Measurements from ENCODE around the gene MFSD2B. TPM values are rescaled to one million over a fixed set of nuclear protein-coding genes. Genes with fewer than 3 reads are reported as not detected.
A peak's percentile ranks its signal among the peaks of the same experiment; 100 is the strongest.
"Not testable (repeated sequence)": the region's sequence is repeated elsewhere in the genome, so short reads cannot be mapped to it uniquely, and the experiment has no call there.

Gene MFSD2B
- total RNA-seq, 1 donor from 2014 or later = 0.38 TPM

DNA sequence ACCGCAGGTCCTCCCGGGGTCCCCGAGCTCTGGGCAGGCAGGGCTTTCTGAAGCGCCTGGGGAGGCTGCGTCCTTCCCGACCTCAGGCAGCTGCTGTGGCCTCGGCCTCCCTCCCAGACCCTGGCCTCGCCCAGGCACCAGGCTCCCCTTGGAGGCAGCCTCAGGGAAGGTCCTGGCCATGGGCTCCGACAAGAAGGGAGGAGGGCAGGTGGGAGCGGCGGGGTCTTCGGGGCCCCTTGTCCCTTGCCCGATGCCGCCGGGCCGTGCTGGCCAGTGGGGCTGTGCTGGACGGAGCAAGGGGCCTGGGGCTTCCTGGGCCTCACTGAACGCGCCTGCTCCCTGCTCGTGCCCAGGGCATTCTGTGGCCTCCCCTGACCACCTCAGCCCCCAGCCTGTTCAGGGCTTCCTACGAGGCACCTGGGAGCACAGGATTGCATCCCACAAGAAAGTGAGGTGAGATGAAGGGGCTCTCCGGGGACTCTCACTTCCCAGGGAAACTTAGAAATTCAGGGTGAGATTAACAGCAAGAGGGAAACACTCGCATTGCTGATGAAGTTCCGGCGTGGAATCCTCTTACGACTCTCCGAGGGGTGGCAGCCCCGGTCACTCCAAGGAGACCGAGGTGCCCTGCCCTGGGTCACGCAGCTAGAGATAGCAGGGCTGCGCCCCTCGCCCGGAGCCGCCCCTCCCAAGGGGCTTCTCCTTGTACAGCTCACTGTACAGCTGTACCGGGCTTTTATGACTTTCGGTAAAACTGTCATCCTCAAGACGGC is 778 bp downstream of the MFSD2B start:
- no peak overlapping the region for H3K27ac ChIP-seq
- ATAC-seq (peak; percentile 44 to 50), DNase-seq (no peak)

DNA sequence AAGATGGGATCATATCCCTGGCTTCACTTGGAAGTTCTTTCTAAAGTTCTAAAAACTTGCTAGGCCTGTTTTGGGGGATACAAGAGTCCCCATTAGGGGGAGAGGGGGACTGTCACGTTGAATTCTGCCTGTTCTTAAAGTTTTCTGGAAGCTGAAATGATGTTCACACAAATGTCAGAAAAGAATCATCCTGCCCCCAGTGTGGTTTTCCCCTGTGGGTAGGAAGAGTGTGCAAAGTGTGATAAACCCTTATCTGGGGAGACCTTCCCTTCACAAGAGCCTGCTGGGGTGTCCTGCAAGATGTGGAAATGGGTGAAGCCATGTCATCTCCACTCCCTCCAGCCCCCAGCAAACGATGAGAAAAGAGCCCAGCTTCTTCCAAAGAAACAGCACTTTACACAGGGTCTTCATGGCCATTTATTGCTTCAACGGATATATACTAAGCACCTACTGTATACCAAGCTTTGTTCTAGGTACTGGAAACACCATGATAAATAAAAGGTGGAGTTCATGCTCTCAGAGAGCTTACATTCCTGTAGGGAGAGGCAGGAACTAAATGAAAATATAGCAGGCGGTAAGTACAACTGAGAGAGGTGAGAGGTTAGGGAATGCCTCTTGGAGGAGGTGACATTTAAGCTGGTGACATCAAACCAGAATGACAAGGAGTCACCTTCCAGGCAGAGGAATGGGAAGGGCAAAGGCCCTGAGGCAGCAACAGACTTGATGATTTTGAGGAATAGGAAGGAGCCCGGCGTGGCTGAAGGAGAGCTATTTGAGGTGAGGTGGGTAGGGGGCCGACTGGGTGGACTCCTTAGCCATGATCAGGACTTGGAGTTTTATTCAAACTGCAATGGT is 1.6 kb downstream of the MFSD2B start:
- H3K36me3 ChIP-seq = no peaks in the 10 kb centered on the region
- H3K27ac ChIP-seq = no peak overlapping the region
- intact Hi-C loops (cut with DNase I) = no loop called here
- TF ChIP-seq, protein P1, sequence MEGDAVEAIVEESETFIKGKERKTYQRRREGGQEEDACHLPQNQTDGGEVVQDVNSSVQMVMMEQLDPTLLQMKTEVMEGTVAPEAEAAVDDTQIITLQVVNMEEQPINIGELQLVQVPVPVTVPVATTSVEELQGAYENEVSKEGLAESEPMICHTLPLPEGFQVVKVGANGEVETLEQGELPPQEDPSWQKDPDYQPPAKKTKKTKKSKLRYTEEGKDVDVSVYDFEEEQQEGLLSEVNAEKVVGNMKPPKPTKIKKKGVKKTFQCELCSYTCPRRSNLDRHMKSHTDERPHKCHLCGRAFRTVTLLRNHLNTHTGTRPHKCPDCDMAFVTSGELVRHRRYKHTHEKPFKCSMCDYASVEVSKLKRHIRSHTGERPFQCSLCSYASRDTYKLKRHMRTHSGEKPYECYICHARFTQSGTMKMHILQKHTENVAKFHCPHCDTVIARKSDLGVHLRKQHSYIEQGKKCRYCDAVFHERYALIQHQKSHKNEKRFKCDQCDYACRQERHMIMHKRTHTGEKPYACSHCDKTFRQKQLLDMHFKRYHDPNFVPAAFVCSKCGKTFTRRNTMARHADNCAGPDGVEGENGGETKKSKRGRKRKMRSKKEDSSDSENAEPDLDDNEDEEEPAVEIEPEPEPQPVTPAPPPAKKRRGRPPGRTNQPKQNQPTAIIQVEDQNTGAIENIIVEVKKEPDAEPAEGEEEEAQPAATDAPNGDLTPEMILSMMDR (IDR thresholded peaks at IDR 0.05) = no peak
- no peak overlapping the region for H3K4me3 ChIP-seq
- peaks cover 14% of the 10 kb centered on the region for H3K4me1 ChIP-seq
- no peaks in the 10 kb centered on the region for H3K9me3 ChIP-seq
- ATAC-seq = no peak
- DNase-seq = no peak
- peaks cover 31% of the 10 kb centered on the region for H3K27me3 ChIP-seq (ENCODE audit: low read depth)

More for the DNA sequence above, 778 bp downstream of the MFSD2B start:
- Histone ChIP-seq H3K27me3 (ENCODE audit: low read depth) (peaks cover 31% of the 10 kb centered on the region), H3K4me3 (peak overlapping the region; percentile 44), H3K4me1 (peaks cover 14% of the 10 kb centered on the region), H3K9me3 (no peaks in the 10 kb centered on the region), H3K36me3 (no peaks in the 10 kb centered on the region)
- intact Hi-C loops (cut with DNase I) = no loop called here
- TF ChIP-seq, protein P1 (IDR thresholded peaks at IDR 0.05) = no peak

DNA sequence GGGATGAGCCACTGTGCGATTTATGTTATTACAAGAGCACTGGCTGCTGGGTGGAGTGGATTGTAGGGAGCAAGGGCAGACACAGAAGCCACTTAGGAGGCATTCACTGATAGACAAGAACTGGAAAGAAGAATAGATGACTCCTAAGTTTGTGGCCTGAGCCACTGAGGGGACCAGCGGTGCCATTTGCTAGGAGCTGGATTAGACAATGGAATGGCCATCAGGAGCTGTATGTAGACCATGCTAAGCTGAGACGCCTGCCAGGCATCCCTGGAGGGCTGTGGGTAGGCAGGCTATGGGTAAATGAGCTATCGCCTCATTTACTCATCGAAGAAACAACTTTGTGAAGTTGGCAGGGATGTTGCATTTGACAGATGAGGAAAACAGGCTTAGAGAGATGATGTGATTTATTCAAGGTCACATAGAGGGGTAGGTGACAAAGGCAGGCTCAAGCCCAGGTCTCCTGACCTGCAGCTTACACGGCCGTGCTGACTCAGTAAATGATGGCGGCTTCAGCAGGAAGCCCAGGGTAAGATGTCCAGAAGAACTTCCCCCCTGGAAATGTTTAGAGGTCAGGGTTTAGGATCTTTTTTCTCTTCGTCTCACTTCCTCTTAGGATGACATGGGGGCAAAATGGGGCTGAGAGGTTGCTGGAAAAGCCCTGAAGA is 2.8 kb downstream of the MFSD2B start:
- DNase-seq = no peak
- H3K4me3 ChIP-seq = no peak overlapping the region
- no peak overlapping the region for H3K27ac ChIP-seq
- intact Hi-C loops (cut with DNase I) = no loop called here
- TF ChIP-seq, protein P1 (IDR thresholded peaks at IDR 0.05) = no peak
- H3K27me3 ChIP-seq (ENCODE audit: low read depth) = peaks cover 31% of the 10 kb centered on the region
- no peak for ATAC-seq
- H3K4me1 ChIP-seq = peaks cover 14% of the 10 kb centered on the region
- no peaks in the 10 kb centered on the region for H3K9me3 ChIP-seq
- no peaks in the 10 kb centered on the region for H3K36me3 ChIP-seq

DNA sequence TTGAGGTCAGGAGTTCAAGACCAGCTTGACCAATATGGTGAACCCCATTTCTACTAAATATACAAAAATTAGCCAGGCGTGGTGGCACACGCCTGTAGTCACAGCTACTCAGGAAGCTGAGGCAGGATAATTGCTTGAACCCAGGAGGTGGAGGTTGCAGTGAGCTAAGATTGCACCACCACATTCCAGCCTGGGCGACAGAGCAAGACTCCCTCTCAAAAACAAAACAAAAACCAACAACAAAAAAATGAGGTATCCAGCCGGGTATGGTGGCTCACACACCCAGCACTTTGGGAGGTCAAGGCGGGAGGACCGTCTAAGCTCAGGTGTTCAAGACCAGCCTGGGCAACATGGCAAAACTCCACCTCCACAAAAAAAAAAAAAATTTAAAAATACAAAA is 5.0 kb downstream of the MFSD2B start:
- H3K4me3 ChIP-seq; DNase-seq; H3K36me3 ChIP-seq; H3K4me1 ChIP-seq; H3K9me3 ChIP-seq; ATAC-seq; H3K27ac ChIP-seq; intact Hi-C loops (cut with DNase I): not testable (repeated sequence)
- peaks cover 20% of the 10 kb centered on the region for H3K27me3 ChIP-seq (ENCODE audit: low read depth)

DNA sequence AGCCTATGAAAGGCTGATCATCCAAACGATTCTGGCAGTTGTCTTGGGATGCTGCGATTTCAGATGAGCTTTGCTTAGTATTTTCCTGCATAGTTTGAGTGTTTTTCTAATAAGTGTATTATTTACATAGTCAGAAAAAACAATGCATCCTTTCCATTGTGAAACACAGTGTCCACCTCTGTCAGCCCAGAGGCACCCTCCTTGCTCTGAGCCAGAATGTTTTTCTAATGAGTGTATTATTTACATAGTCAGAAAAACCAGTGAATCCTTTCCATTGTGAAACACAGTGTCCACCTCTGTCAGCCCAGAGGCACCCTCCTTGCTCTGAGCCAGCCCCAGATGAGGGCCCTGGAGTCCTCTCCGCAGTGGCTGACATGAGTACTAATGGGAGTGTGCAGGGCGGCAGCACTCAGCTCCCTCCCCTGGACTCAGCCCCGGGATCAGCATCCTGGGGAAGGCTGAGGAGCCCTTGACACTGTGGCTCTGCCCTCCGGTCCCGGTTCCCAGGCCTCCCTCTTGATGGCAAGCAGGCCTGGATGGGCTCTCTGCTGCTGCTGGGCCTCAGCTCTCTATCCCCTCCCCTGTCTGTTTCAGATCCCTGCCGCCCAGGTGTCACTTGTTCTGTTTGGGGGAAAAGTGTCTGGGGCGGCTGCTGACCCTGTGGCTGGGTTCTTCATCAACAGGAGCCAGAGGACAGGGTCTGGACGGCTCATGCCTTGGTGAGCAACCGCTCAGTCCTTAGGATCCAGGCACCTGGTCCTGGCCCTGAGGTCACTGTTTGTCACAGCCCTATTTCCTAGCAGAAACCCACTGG is 5.9 kb downstream of the MFSD2B start:
- no peak overlapping the region for H3K27ac ChIP-seq
- no peak overlapping the region for H3K4me3 ChIP-seq
- no peaks in the 10 kb centered on the region for H3K9me3 ChIP-seq
- intact Hi-C loops (cut with DNase I) = no loop called here
- ATAC-seq (no peak), DNase-seq (no peak)
- peaks cover 11% of the 10 kb centered on the region for H3K27me3 ChIP-seq (ENCODE audit: low read depth)
- TF ChIP-seq, protein P1 (IDR thresholded peaks at IDR 0.05) = no peak
- no peaks in the 10 kb centered on the region for H3K4me1 ChIP-seq
- H3K36me3 ChIP-seq = no peaks in the 10 kb centered on the region

Measured in lower lobe of right lung (tissue), 2 donors.